A549 (cell line): ENCODE results near the gene MORN1.

ENCODE experiments used
- BHLHE40 ChIP-seq: IDR thresholded peaks from 2 replicates; pipeline ENCODE4 v1.6.1; 2012; ENCODE audit warnings: low read depth, low read length, inconsistent platforms
- CTCF ChIP-seq: fragments of >200 bp; sonication (Bioruptor Twin); formaldehyde crosslinking; IDR thresholded peaks from 3 replicates; pipeline ENCODE4 v1.5.1; 2016
- GATA3 ChIP-seq: IDR thresholded peaks from 2 replicates; pipeline ENCODE4 v1.6.1; 2012; ENCODE audit warnings: borderline replicate concordance
- JUN ChIP-seq, 2 experiments: fragments of >200 bp; sonication (Bioruptor Twin); formaldehyde crosslinking; IDR thresholded peaks; 2 replicates in 1 of 2; 3 replicates in 1 of 2; pipeline ENCODE4 v1.6.1; 2016 to 2017
- POLR2A ChIP-seq: IDR thresholded peaks from 2 replicates; pipeline ENCODE4 v1.6.1; 2012; ENCODE audit warnings: mild to moderate bottlenecking, low read length
- POLR2AphosphoS2 ChIP-seq: conservative IDR thresholded peaks from 2 replicates; pipeline ENCODE4 v1.6.1; 2012; ENCODE audit warnings: low read length, improper control_type of control experiment, inconsistent platforms
- SREBF2 ChIP-seq: fragments of 450-650 bp; IDR thresholded peaks from 2 replicates; pipeline ENCODE4 v1.6.1; 2014; ENCODE audit warnings: mild to moderate bottlenecking, moderate library complexity
- TP53 ChIP-seq: fragments of 250-450 bp; sonication (Bioruptor Pico); IDR thresholded peaks from 2 replicates; pipeline ENCODE4 v1.5.0; 2021; ENCODE audit warnings: mild to moderate bottlenecking, moderate library complexity
- ZFP36 ChIP-seq: fragments of 450-650 bp; IDR thresholded peaks from 2 replicates; pipeline ENCODE4 v1.6.1; 2014; ENCODE audit warnings: borderline replicate concordance; ENCODE audit not compliant: partially characterized antibody
- TF ChIP-seq, protein P1 (sequence below): IDR thresholded peaks from 2 replicates; pipeline ENCODE4 v1.6.1; 2012
- TF ChIP-seq, protein P2 (sequence below): fragments of 450-650 bp; IDR thresholded peaks from 2 replicates; pipeline ENCODE4 v1.6.1; 2014; ENCODE audit warnings: antibody characterized with exemption
- TF ChIP-seq, protein P3 (sequence below): IDR thresholded peaks from 2 replicates; pipeline ENCODE4 v1.6.1; 2012

DNA sequence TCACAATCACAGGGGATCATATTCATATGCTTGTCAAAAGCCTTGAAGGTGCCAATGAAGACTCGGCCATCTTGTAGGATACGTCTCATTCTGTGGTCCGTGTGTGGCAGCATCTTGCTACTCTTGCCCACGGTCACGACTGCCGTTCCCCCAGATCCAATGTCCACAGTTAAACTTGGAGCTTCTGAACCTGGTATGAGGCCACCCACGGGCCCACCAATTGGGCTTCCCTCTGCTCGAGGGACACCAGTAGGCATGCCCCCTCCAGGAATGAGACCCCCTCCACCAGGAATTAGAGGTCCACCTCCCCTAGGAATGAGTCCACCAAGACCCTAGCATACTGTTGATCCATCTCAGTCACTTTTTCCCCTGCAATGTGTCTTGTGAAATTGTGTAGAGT lies 39.6 kb downstream of the MORN1 start:
- TF ChIP-seq CTCF = no peak
- TF ChIP-seq BHLHE40 = no peak
- no peak for TF ChIP-seq SREBF2
- TF ChIP-seq POLR2A = no peak
- TF ChIP-seq TP53 = no peak
- TF ChIP-seq JUN (IDR thresholded peaks at IDR 0.05) = no peak
- no peak for TF ChIP-seq ZFP36
- TF ChIP-seq POLR2AphosphoS2 = no peak
- TF ChIP-seq, protein P1, sequence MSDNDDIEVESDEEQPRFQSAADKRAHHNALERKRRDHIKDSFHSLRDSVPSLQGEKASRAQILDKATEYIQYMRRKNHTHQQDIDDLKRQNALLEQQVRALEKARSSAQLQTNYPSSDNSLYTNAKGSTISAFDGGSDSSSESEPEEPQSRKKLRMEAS = no peak
- TF ChIP-seq GATA3 = no peak
- TF ChIP-seq, protein P2, sequence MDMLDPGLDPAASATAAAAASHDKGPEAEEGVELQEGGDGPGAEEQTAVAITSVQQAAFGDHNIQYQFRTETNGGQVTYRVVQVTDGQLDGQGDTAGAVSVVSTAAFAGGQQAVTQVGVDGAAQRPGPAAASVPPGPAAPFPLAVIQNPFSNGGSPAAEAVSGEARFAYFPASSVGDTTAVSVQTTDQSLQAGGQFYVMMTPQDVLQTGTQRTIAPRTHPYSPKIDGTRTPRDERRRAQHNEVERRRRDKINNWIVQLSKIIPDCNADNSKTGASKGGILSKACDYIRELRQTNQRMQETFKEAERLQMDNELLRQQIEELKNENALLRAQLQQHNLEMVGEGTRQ = no peak
- TF ChIP-seq, protein P3, sequence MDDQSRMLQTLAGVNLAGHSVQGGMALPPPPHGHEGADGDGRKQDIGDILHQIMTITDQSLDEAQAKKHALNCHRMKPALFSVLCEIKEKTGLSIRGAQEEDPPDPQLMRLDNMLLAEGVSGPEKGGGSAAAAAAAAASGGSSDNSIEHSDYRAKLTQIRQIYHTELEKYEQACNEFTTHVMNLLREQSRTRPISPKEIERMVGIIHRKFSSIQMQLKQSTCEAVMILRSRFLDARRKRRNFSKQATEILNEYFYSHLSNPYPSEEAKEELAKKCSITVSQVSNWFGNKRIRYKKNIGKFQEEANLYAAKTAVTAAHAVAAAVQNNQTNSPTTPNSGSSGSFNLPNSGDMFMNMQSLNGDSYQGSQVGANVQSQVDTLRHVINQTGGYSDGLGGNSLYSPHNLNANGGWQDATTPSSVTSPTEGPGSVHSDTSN = no peak
